Activated CD8-positive, alpha-beta memory T cell treated with anti-CD3 and anti-CD28 coated beads, Interleukin-2, amount 50 U/mL, for 48 hours (primary cell): Measurements from ENCODE around the gene PPP5C.
"Not testable (repeated sequence)": the region's sequence is repeated elsewhere in the genome, so short reads cannot be mapped to it uniquely, and the experiment has no call there.

Experiments used
- DNase-seq: peaks from one replicate; pipeline ENCODE4 v3.0.0-alpha.2; 2020

Gene PPP5C, protein sequence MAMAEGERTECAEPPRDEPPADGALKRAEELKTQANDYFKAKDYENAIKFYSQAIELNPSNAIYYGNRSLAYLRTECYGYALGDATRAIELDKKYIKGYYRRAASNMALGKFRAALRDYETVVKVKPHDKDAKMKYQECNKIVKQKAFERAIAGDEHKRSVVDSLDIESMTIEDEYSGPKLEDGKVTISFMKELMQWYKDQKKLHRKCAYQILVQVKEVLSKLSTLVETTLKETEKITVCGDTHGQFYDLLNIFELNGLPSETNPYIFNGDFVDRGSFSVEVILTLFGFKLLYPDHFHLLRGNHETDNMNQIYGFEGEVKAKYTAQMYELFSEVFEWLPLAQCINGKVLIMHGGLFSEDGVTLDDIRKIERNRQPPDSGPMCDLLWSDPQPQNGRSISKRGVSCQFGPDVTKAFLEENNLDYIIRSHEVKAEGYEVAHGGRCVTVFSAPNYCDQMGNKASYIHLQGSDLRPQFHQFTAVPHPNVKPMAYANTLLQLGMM

DNA sequence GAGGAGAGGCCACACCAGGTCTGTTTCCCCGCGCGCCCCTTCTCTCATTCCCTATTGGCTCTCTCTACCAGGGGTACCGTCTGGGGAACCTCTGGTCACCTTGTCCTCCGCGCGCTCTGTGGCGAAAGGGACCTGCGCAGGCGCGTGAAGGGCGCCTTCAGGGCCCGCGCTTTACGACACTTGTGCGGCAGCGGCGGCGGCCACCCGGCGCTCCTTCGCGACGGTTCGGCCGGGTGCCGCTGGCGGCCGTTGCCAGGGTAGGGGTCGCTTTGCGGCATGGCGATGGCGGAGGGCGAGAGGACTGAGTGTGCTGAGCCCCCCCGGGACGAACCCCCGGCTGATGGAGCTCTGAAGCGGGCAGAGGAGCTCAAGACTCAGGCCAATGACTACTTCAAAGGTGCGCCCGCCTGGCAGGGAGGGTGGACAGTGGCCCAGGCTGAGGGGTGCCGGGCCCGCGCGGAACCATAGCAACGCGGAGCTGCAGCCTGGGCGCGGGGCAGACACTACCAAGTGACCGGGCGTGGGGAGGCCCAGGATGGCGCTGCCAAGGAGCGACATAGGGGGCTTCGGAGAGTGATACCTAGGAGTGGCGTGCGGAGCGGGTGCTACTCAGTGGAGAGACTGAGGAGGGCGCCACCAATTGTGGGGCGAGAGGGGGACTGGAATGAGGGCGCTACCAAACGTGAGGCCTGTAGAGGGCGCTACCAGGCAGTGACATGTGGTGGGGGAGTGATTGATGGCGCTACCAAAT, at the start of gene PPP5C:
Gene PPP5C (plus strand): TSS at position 267 of the 751 bp plus-strand sequence. CDS start 10 bp downstream, at position 277.
- DNase-seq = peak; percentile 94

DNA sequence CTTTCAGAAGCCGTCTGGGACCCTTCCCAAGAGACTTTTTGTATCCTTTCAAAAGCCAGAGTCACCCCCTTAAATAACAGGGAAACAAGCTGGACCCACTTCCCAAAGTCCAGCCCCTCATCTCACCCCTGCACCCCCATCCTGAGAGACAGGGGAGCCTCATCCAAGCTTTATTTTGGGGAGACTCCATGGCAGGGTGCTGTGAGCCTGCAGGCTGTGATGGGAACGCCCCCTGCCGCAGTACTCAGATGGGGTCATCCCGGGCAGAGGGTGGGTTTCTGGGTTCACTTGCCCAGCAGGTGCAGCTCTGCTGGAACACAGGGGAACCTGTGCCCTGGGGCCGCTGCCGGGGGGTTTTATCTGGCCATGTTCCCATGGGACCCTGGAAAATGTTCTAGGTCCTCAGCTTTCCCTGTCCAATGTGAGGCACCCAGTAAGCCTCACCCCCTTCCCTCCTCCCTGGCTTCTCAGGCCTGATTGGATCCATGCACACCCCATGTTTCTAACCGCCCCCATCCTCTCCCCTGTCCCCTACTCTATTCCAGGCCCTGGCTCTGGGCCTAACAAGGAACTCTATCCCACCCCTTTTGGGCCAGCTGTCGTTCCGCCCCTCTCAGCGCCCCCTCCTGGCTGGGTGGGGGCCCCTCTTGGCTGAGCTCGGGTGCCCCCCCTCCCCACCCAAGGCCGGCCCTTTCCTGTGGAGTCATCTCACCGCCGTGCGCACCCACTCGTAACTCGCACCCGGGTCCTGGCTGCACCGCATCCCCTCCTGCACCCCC, 49.0 kb upstream of the PPP5C start:
- DNase-seq = no peak

DNA sequence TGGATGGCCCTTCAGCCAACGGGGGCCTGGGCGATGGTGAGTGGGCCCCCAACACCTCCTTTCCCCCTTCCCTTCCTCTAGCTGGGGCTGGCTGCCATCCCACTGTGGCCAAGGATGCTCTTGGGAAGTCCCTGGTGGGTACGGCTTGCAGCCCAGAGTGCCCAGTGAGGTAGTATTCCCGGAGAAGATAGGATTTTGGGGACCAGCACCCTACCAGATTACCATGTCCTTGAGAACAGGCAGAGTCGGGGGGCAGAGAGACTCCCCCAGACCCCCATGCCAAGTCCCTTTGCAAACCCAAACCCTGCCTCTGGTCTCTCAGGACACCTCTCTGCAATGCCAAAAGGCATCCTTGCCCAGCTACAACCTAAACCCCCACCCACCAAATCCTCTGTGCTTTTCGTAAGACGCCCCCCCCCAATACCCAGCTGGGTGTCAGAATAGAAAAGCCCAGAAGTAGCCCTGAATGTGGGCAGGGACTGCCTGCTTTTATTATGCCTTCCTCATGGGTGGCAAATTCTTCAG, 48.3 kb upstream of the PPP5C start:
- no peak for DNase-seq

DNA sequence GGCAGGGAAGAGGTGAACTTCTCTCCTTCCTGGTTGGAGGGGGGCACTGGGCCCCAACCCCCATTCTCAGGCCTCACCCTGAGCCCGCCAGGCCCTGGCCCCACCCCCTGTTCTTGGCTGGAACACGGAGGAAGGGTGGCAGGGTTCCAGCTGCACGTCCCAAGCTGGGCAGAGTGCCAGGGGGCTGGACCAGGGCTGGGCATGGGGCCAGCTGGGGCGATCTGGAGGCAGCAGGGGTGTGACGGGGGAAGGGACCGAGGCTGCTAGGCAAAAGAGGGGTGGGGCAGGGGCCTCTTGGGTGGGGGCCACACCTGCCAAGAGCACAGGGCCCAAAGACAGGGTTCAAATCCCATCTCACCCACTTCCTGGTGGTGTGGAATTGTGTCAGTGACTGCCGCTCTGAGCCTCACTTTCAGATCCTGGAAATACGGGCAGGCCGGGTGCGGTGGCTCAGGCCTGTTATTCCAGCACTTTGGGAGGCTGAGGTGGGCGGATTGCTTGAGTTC, 47.8 kb upstream of the PPP5C start:
- DNase-seq = no peak

DNA sequence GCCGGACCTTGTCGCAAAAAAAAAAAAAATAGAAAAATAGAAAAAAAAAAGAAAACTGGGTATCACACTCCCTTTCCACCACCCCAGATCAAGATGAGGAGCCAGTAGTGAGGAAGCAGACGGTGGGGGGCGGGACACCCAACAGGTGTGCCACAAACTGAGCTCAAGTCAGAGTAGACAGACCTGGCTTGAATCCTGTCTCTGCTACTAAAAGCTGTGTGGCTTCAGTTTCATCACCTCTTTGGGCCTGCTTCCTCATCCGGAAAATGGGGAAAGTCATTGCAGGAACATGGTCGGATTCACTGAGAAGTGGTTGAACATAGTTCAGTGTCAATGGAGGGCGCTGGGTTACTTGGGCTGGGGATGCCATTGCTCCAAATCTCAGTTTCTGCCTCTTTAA, 47.2 kb upstream of the PPP5C start:
- no peak for DNase-seq

DNA sequence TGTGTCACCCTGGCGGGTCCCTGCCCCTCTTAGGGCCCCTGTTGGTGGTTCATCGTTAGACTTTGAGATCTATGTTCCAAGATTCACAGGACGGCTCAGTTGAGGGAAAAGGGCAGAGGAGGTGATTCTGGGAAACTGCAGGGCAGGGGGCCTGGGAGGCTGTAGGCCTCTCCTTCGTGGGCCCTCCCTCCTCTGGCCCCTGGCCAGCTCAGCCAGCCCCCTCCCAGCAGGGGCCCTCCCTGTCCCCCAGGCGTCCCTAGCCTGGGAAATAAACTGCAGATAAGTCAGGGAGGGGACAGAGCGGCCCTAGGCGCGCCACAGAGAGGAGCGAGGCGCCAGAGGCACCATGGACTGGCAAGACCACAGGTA, 43.6 kb upstream of the PPP5C start:
- no peak for DNase-seq

DNA sequence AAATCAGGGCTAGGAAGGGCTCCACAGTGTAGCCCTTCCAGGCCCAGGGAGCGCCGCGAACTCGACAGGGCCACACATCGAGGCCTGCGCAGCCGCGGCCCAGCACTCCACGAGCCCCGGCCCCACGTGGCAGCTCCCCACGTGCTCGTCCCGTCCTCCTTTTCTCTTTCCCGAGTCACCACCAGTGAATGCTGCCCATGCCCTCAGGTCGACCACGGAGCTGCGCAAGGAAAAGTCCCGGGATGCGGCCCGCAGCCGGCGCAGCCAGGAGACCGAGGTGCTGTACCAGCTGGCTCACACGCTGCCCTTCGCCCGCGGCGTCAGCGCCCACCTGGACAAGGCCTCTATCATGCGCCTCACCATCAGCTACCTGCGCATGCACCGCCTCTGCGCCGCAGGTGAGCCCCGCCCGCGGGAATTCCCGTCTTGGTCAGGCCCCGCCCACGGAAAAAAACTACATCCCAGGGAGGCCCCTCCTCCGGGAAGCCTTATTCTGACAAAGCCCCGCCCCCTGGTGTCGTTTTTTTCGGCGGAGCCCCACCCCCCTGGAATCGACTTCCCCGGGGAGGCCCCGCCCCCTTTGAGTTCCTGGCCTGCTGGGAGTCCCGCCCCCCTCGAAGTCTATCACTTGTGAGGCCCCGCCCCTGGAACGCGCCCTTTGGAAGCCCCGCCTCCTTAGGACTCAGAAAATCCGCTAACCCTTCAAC, 43.0 kb upstream of the PPP5C start:
- DNase-seq = no peak

DNA sequence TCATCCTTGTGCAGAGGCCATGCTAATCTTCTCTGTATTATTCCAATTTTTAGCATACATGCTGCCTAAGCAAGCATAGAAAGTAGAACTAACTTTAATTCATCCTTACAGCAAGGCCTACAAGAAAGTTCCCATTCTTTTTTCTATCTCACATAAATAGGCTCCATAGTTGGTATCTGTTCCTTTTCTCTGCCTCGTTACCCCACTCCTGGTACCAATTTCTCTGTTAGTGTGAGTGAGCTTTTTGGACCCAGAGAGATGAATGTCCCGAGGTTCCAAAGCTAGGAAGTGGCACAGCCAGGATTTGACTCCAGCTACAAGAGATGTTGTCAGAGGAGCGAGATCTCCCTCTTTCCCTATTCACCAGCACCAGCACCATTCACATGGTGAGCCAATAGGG, 40.4 kb upstream of the PPP5C start:
- no peak for DNase-seq

DNA sequence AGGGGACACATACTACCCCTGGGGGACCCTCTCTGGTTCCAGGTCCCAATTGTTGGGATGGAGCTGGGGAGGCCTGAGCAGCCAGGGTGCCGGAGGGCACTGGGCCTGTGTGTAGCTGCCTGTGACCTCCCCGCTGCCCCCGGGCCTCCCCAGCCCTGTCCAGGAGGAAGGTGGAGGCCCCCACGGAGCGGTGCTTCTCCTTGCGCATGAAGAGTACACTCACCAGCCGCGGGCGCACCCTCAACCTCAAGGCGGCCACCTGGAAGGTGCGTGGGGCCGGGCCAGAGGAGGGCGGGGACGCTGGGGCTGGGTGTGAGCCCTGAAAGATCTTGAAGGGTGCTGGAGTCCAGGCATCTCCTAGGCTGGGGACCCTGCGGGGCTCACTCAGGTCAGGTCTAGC, 38.4 kb upstream of the PPP5C start:
- no peak for DNase-seq

DNA sequence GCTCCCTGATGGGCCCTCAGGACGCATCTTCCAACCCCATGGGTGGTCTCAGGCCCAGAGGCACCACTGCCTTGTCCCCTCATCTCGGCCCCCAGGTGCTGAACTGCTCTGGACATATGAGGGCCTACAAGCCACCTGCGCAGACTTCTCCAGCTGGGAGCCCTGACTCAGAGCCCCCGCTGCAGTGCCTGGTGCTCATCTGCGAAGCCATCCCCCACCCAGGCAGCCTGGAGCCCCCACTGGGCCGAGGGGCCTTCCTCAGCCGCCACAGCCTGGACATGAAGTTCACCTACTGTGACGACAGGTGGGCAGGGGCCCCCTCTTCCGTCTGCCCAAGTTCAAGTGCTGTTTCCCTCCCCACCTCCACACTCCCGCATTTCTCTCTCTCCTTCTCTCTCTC, 37.8 kb upstream of the PPP5C start:
- DNase-seq = no peak

DNA sequence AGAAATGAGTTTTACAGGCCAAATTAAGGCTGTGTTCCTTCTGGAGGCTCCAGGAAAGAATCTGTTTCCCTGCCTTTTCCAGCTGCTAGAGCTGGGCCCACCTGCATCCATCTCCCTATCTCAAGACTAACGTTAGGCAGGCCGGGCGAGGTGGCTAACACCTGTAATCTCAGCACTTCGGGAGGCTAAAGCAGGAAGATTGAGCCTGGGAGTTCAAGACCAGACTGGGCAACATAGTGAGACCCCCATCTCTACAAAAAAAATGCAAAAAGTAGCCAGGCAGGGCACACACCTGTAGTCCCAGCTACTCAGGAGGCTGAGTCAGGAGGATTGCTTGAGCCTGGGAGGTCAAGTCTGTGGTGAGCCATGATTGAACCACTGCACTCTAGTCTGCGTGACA, 35.4 kb upstream of the PPP5C start:
- DNase-seq = no peak

DNA sequence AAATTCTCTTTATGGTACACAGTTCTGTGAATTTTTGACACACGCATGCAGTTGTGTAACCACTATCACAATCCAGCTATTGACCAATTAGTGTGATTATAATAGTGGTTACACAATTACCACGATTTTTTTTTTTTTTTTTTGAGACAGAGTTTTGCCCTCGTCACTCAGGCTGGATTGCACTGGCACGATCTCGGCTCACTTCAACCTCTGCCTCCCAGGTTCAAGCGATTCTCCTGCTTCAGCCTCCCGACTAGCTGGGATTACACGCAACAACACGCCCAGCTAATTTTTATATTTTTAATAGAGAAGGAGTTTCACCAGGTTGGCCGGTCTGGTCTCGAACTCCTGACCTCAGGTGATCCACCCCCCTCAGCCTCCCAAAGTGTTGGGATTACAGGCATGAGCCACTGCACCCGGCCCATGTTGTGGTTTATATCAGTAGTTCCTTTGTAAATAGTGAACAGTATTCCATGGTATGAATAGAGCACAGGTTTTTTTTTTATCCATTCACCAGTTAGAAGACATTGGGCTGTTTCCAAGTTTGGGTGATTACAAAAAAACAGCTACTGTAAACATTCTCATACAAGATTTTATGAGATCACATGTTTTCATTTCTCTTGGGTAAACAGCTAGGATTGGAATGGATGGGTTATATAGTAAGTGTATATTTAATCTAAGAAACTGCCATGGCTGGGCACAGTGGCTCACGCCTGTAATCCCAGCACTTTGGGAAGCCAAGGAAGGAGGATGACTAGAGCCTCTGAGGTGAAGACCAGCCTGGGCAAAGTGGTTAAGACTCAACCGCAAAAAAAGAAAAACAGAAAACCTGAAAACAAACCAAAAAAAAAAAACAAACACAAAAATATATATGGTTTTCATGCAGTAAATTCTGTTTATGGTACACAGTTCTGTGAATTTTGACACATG, 33.1 kb upstream of the PPP5C start:
- not testable (repeated sequence) for DNase-seq

DNA sequence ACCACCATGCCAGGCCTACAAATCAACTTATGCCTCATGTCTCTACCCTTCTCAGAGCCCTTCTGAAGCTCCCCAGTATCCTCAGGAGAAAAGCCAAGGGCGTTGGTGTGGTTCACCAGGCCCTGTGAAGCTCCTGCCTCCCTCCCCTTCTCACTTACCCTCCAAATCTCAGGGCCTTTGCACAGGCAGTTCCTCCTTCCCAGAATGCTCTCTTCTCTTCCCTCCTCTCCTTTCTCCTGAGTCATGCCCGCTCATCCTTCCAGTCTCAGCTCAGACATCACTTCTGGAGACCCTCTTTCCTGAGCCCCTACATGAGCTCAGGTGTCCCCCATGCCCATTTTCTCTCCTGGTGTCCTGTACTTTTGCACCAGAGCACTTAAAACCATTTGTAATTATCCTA, 29.5 kb upstream of the PPP5C start:
- DNase-seq = no peak

DNA sequence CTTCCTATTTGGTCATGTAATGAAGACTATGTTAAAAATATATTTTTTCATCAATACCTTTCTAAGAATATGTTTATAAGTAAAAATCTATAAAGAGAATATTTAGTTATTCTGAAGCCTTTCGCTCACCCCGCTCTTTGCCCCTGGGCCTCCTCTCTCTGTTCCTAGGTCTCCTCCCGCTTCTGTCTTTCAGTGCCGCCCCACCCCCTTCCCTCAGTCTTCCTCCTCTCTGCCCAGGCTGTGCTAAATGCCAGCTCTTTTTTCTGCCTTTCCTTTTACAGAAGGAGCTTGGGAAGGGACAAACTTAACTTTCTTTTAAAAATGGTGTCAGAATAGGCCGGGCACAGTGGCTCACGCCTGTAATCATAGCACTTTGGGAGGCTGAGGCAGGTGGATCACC, 27.3 kb upstream of the PPP5C start:
- no peak for DNase-seq

DNA sequence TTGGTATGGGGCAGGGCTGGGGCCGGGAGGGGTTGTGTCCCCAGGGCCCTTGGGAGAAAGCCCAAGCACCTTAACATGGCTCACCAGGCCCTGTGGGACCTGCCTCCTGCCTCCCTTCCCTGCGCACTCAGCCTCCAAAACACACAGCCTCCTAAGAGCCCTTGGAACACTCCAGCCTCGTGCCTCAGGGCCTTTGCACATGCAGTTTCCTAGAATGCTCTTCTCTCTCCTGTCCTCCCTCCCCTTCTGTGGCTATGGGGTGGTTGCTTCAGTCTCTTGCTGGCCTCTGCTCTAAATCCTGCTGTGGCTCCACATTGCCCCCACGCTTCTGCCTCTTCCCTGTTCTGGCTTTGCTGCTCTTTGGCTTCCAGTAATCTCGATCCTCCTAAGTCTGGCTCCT, 26.3 kb upstream of the PPP5C start:
- no peak for DNase-seq

DNA sequence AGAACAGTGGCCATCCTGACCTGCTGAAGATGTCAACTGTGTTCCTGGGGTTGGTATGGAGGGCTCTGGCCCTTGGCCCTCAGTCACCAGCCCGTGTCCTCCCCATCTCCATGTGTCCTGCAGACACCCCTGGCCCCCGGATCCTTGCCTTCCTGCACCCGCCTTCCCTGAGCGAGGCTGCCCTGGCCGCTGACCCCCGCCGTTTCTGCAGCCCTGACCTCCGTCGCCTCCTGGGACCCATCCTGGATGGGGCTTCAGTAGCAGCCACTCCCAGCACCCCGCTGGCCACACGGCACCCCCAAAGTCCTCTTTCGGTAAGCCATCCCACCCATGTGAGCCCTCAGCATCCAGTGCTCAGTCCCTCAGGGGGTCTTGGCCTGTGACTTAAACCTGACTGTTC, 25.2 kb upstream of the PPP5C start:
- no peak for DNase-seq

DNA sequence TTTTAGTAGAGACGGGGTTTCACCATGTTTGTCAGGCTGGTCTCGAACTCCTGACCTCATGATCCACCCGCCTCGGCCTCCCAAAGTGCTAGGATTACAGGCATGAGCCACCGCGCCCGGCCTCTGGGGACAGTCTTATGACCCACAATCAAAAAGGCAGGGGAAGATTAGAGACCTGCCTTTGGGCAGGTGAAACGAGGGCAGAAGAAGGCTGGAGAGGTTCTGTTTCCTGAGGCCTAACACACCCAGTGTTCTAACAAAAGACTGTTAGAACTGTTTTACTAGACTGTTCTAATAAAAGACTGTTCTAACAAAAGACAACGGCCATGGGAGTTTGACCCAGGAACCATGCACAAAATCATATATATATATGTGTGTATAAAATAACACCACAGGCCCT, 23.7 kb upstream of the PPP5C start:
- DNase-seq = not testable (repeated sequence)

DNA sequence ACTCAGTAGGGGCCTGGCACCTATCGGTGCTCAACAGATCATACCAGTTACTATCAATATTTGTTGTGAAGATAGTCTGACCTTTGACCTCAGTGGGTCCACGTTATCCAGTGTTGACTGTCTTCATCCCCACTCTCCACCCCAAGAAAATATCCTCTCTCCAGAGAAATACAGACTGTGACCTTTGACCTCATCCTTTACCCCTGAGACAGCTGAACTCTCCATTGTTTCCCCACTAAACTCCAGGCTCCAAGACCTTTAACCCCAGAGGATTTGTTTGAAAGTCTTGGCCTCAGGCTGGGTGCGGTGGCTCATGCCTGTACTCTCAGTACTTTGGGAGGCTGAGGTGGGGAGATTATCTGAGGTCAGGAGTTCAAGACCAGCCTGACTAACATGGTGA, 22.6 kb upstream of the PPP5C start:
- no peak for DNase-seq

DNA sequence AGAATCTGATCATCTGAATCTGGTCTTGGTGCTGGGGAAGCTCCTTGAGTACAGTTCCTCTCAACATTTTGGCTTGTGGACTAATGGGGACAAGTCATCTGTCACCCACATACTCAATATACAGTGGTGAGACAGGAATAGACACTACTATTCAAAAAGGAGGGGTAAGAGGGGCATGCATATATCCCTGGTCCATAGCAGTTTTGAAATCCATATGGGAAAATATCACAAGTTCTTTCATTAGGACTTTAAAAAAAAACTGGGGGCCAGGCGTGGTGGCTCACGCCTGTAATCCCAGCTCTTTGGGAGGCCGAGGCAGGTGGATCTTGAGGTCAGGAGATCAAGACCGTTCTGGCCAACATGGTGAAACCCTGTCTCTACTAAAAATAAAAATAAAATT, 20.3 kb upstream of the PPP5C start:
- DNase-seq = no peak

DNA sequence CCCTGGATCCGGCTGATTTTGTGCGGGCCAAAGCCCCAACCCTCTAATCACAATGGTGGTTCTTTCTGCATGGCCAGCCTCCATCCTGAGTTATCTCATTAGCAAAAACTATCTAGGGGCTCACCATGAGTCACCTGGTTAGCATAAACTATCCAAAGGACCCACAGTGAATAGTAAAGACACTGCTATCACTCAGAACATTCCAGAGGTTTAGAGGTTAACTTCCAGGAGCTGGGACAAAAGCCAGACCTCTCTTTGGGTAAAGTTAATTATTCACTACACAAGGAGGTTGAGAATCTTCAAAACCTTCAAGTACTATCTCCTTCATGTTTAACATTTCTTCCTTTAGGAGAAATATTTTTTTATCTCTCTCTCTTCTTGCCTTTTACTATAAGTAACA, 18.8 kb upstream of the PPP5C start:
- no peak for DNase-seq

DNA sequence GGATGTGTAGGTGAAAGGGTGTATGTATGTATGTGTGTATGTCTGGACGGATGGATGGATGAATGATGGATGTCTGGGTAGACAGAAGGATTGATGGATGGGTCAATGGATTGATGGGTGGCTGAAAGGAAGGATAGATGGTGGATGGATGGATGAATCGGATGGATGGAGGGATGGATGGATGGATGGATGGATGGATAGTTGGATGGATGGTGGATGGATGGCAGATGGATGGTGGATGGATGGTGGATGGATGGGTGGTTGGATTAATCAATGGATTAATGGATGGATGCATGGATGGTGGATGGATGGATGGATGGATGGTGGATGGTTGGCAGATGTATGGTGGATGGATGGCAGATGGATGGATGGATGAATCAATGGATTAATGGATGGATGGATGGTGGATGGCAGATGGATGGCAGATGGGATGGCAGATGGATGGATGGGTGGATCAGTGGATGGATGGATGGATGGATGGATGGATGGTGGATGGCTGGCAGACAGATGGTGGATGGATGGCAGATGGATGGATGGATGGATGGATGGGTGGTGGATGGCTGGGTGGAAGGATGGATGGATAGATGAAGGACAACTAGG, 16.5 kb upstream of the PPP5C start:
- no peak for DNase-seq
